ENCODE measurements around the gene ANKS4B. TPM values are rescaled to one million over a fixed set of nuclear protein-coding genes. Genes with fewer than 3 reads are reported as not detected.

Gene ANKS4B
- total RNA-seq, 1 donor from 2014 or later = not detected

- Mint-ChIP-seq H3K4me3 (ENCODE audit: unreplicated experiment) (no peak overlapping the region), H3K4me1 (ENCODE audit: low read depth, unreplicated experiment) (no peaks in the 10 kb centered on the region), H3K27ac (ENCODE audit: unreplicated experiment) (no peak overlapping the region), H3K27me3 (ENCODE audit: unreplicated experiment) (no peaks in the 10 kb centered on the region), H3K9me3 (ENCODE audit: unreplicated experiment) (no peaks in the 10 kb centered on the region), H3K36me3 (ENCODE audit: unreplicated experiment) (peaks cover 22% of the 10 kb centered on the region)
- DNase-seq = no peak
- no peak for TF ChIP-seq CTCF (IDR thresholded peaks at IDR 0.05; ENCODE audit: partially characterized antibody, unreplicated experiment)
Measured at GRCh38 chr16:21186326-21186691, 47.2 kb upstream of the ANKS4B start.

- Mint-ChIP-seq H3K27ac (ENCODE audit: unreplicated experiment) (no peak overlapping the region), H3K4me1 (ENCODE audit: low read depth, unreplicated experiment) (no peaks in the 10 kb centered on the region), H3K36me3 (ENCODE audit: unreplicated experiment) (peaks cover 9% of the 10 kb centered on the region), H3K9me3 (ENCODE audit: unreplicated experiment) (no peaks in the 10 kb centered on the region), H3K4me3 (ENCODE audit: unreplicated experiment) (no peak overlapping the region), H3K27me3 (ENCODE audit: unreplicated experiment) (no peaks in the 10 kb centered on the region)
- DNase-seq = no peak
- no peak for TF ChIP-seq CTCF (IDR thresholded peaks at IDR 0.05; ENCODE audit: partially characterized antibody, unreplicated experiment)
Measured at GRCh38 chr16:21189311-21189710, 44.2 kb upstream of the ANKS4B start.

- Mint-ChIP-seq H3K36me3 (ENCODE audit: unreplicated experiment) (peaks cover 4% of the 10 kb centered on the region), H3K27ac (ENCODE audit: unreplicated experiment) (no peak overlapping the region), H3K4me1 (ENCODE audit: low read depth, unreplicated experiment) (no peaks in the 10 kb centered on the region), H3K9me3 (ENCODE audit: unreplicated experiment) (no peaks in the 10 kb centered on the region), H3K27me3 (ENCODE audit: unreplicated experiment) (peaks cover 2% of the 10 kb centered on the region), H3K4me3 (ENCODE audit: unreplicated experiment) (no peak overlapping the region)
- no peak for TF ChIP-seq CTCF (IDR thresholded peaks at IDR 0.05; ENCODE audit: partially characterized antibody, unreplicated experiment)
- DNase-seq = no peak
Measured at GRCh38 chr16:21190013-21190412, 43.5 kb upstream of the ANKS4B start.

GRCh38 chr16:21190599-21190998 is 42.9 kb upstream of the ANKS4B start:
- H3K4me3 Mint-ChIP-seq (ENCODE audit: unreplicated experiment) = no peak overlapping the region
- DNase-seq = no peak
- H3K27me3 Mint-ChIP-seq (ENCODE audit: unreplicated experiment) = peaks cover 2% of the 10 kb centered on the region
- H3K9me3 Mint-ChIP-seq (ENCODE audit: unreplicated experiment) = no peaks in the 10 kb centered on the region
- no peak overlapping the region for H3K27ac Mint-ChIP-seq (ENCODE audit: unreplicated experiment)
- no peak for TF ChIP-seq CTCF (IDR thresholded peaks at IDR 0.05; ENCODE audit: partially characterized antibody, unreplicated experiment)
- H3K36me3 Mint-ChIP-seq (ENCODE audit: unreplicated experiment) = peaks cover 4% of the 10 kb centered on the region
- no peaks in the 10 kb centered on the region for H3K4me1 Mint-ChIP-seq (ENCODE audit: low read depth, unreplicated experiment)

GRCh38 chr16:21192991-21193390 is 40.5 kb upstream of the ANKS4B start:
- H3K27ac Mint-ChIP-seq (ENCODE audit: unreplicated experiment) = no peak overlapping the region
- H3K4me1 Mint-ChIP-seq (ENCODE audit: low read depth, unreplicated experiment) = no peaks in the 10 kb centered on the region
- H3K4me3 Mint-ChIP-seq (ENCODE audit: unreplicated experiment) = no peak overlapping the region
- H3K9me3 Mint-ChIP-seq (ENCODE audit: unreplicated experiment) = no peaks in the 10 kb centered on the region
- H3K36me3 Mint-ChIP-seq (ENCODE audit: unreplicated experiment) = peaks cover 4% of the 10 kb centered on the region
- DNase-seq = no peak
- TF ChIP-seq CTCF (IDR thresholded peaks at IDR 0.05; ENCODE audit: partially characterized antibody, unreplicated experiment) = no peak
- H3K27me3 Mint-ChIP-seq (ENCODE audit: unreplicated experiment) = peaks cover 2% of the 10 kb centered on the region

All from glutamatergic neuron (in vitro differentiated cells).